Fibroblast of lung (primary cell): Measurements from ENCODE around the gene ISL1. TPM values are rescaled to one million over a fixed set of nuclear protein-coding genes. Genes with fewer than 3 reads are reported as not detected.

Experiments used
- DNase-seq, 2 donors: peaks; one replicate each; pipeline versions ENCODE4 v3.0.0 to v3.0.0-alpha.2; 2010; ENCODE audit warnings: low read depth in 2 of 2
- H2AFZ ChIP-seq: 2 replicates; pipeline ENCODE4 v1.5.1; 2012; ENCODE audit warnings: low read length, control low read depth, inconsistent platforms
- H3K27ac ChIP-seq: 2 replicates; pipeline ENCODE4 v1.5.1; 2011; ENCODE audit warnings: low read length, control low read depth; ENCODE audit not compliant: insufficient read depth
- H3K27me3 ChIP-seq: 2 replicates; pipeline ENCODE4 v1.5.1; 2011; ENCODE audit warnings: mild to moderate bottlenecking, low read length; ENCODE audit not compliant: control insufficient read depth, insufficient read depth
- H3K36me3 ChIP-seq: 2 replicates; pipeline ENCODE4 v1.5.1; 2011; ENCODE audit warnings: low read length; ENCODE audit not compliant: control insufficient read depth, insufficient read depth
- H3K4me1 ChIP-seq: 2 replicates; pipeline ENCODE4 v1.5.1; 2011; ENCODE audit warnings: low read length; ENCODE audit not compliant: control insufficient read depth, insufficient read depth; ENCODE audit errors: extremely low read depth
- H3K4me2 ChIP-seq: 2 replicates; pipeline ENCODE4 v1.5.1; 2011; ENCODE audit warnings: low read length, control low read depth; ENCODE audit not compliant: insufficient read depth; ENCODE audit errors: extremely low read depth
- H3K4me3 ChIP-seq, 4 experiments: fragments of 200-600 bp in 1 of 4; sonication (generic) in 1 of 4; replicated peaks in 1 of 4; 2 replicates each; pipeline ENCODE4 v1.5.1; 2011 to 2016; ENCODE audit warnings: low read length in 4 of 4, low read depth in 3 of 4, mild to moderate bottlenecking in 3 of 4, control low read depth in 2 of 4, inconsistent platforms in 1 of 4, mixed read lengths in 1 of 4; ENCODE audit not compliant: insufficient read depth in 1 of 4; ENCODE audit errors: control extremely low read depth in 1 of 4
- H3K79me2 ChIP-seq: 2 replicates; pipeline ENCODE4 v1.5.1; 2012; ENCODE audit warnings: mild to moderate bottlenecking, low read length, inconsistent platforms; ENCODE audit not compliant: control insufficient read depth, insufficient read depth
- H3K9ac ChIP-seq: 2 replicates; pipeline ENCODE4 v1.5.1; 2011; ENCODE audit warnings: mild to moderate bottlenecking, low read length, control low read depth; ENCODE audit not compliant: insufficient read depth
- H3K9me3 ChIP-seq: 2 replicates; pipeline ENCODE4 v1.5.1; 2012; ENCODE audit warnings: low read depth, low read length; ENCODE audit not compliant: control insufficient read depth, insufficient read depth
- H4K20me1 ChIP-seq: 2 replicates; pipeline ENCODE4 v1.5.1; 2011; ENCODE audit warnings: low read length; ENCODE audit not compliant: control insufficient read depth, insufficient read depth; ENCODE audit errors: extremely low read depth
- CTCF ChIP-seq, 2 donors: IDR thresholded peaks in 1 of 2; conservative IDR thresholded peaks in 1 of 2; 1 replicate in 1 of 2; 2 replicates in 1 of 2; pipeline ENCODE4 v1.5.1; 2011 to 2012; ENCODE audit warnings: low read length in 2 of 2, control low read depth in 1 of 2, inconsistent platforms in 1 of 2, low read depth in 1 of 2, mild to moderate bottlenecking in 1 of 2
- EZH2 ChIP-seq: IDR thresholded peaks from 2 replicates; pipeline ENCODE4 v1.5.1; 2012; ENCODE audit warnings: low read length, control low read depth, mild to moderate bottlenecking; ENCODE audit errors: missing control alignments
- polyA plus RNA-seq, 2 donors: library from polyadenylated mRNA; depleted of rRNA in 1 of 2; stranded (reverse) in 1 of 2; unstranded in 1 of 2; fragments of >200 nt; gene quantifications; 2 replicates each; pipeline ENCODE4 v1.2.1, GENCODE V29; 2011 to 2012; ENCODE audit warnings: missing spikeins in 1 of 2
- total RNA-seq: library from RNA; depleted of rRNA; stranded (reverse); fragments of >200 nt; gene quantifications from 2 replicates; pipeline ENCODE4 v1.2.1, GENCODE V29; 2014

ISL1 gene
- total and polyA plus RNA-seq, 2 donors (not counting 1 experiment from before 2014, with no cell fraction given) = 0.07 TPM; not detected in 1

- Histone ChIP-seq H3K9me3 (no peaks in the 10 kb centered on the region), H3K4me3 (no peak overlapping the region), H2AFZ (no peak overlapping the region), H3K79me2 (no peaks in the 10 kb centered on the region), H3K36me3 (no peaks in the 10 kb centered on the region), H3K27me3 (no peaks in the 10 kb centered on the region), H3K4me1 (no peaks in the 10 kb centered on the region), H4K20me1 (no peaks in the 10 kb centered on the region), H3K27ac (no peak overlapping the region), H3K9ac (no peak overlapping the region), H3K4me2 (no peak overlapping the region)
- no peak for DNase-seq
- no peak for TF ChIP-seq EZH2
- no peak for TF ChIP-seq CTCF (conservative IDR thresholded peaks at IDR 0.05 in 1 of 2, IDR thresholded peaks at IDR 0.05 in 1 of 2; ENCODE audit: low read depth in 1 of 2, low read length in 2 of 2)
Observed at GRCh38 chr5:51433052-51433710, 49.9 kb downstream of the ISL1 start.

- Histone ChIP-seq H3K4me1 (no peaks in the 10 kb centered on the region), H3K27me3 (no peaks in the 10 kb centered on the region), H3K27ac (no peak overlapping the region), H3K9ac (no peak overlapping the region), H3K4me2 (no peak overlapping the region), H3K36me3 (no peaks in the 10 kb centered on the region), H3K4me3 (no peak overlapping the region), H2AFZ (no peak overlapping the region), H3K9me3 (no peaks in the 10 kb centered on the region), H3K79me2 (no peaks in the 10 kb centered on the region), H4K20me1 (no peaks in the 10 kb centered on the region)
- no peak for DNase-seq
- no peak for TF ChIP-seq CTCF (conservative IDR thresholded peaks at IDR 0.05 in 1 of 2, IDR thresholded peaks at IDR 0.05 in 1 of 2; ENCODE audit: low read depth in 1 of 2, low read length in 2 of 2)
- TF ChIP-seq EZH2 = no peak
Observed at GRCh38 chr5:51439232-51439631, 56.0 kb downstream of the ISL1 start.
